GM20000 (cell line): ENCODE results near the gene PPFIA1.

ENCODE experiments used
- DNase-seq: peaks from one replicate; pipeline ENCODE4 v3.0.0; 2012; ENCODE audit warnings: low spot score
- TF ChIP-seq, protein P1 (sequence below): IDR thresholded peaks from 2 replicates; pipeline ENCODE4 v1.5.1; 2012; ENCODE audit warnings: mild to moderate bottlenecking, control low read depth; ENCODE audit errors: extremely low read depth, missing control alignments

PPFIA1 gene

DNA sequence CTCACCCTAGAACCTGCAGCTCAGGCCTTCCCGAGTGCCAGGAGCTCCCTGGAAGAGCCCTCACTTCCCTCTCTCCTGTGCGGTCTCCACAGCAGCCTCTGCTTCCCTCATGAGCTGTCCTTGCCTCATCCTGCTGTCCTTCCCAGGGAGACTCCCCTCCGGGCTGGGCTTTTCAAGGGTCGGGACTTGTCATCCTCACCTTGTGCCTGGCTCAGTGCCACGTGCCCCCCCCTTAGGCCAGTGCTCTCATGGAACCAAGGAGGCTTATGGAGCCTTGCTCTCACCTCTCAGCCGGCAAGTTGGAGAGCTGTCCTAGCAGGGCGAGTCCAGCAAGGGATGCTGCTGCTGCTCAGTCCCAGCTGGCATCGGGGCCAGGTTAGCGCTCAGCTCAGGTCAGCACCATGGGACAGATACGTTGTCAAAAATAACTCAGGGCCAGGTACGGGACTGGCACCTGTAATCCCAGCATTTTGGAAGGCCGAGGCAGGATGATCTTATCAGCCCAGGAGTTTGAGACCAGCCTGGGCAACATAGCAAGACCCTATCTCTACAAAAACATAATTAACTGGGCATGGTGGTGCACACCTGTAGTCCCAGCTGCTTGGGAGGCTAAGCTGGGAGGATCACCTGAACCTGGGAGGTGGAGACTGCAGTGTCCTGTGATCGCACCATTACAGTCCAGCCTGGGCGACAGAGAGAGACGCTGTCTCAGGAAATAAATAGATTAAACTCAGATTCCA lies 141.4 kb downstream of the PPFIA1 start:
- TF ChIP-seq, protein P1, sequence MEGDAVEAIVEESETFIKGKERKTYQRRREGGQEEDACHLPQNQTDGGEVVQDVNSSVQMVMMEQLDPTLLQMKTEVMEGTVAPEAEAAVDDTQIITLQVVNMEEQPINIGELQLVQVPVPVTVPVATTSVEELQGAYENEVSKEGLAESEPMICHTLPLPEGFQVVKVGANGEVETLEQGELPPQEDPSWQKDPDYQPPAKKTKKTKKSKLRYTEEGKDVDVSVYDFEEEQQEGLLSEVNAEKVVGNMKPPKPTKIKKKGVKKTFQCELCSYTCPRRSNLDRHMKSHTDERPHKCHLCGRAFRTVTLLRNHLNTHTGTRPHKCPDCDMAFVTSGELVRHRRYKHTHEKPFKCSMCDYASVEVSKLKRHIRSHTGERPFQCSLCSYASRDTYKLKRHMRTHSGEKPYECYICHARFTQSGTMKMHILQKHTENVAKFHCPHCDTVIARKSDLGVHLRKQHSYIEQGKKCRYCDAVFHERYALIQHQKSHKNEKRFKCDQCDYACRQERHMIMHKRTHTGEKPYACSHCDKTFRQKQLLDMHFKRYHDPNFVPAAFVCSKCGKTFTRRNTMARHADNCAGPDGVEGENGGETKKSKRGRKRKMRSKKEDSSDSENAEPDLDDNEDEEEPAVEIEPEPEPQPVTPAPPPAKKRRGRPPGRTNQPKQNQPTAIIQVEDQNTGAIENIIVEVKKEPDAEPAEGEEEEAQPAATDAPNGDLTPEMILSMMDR, result no peak
- no peak for DNase-seq

DNA sequence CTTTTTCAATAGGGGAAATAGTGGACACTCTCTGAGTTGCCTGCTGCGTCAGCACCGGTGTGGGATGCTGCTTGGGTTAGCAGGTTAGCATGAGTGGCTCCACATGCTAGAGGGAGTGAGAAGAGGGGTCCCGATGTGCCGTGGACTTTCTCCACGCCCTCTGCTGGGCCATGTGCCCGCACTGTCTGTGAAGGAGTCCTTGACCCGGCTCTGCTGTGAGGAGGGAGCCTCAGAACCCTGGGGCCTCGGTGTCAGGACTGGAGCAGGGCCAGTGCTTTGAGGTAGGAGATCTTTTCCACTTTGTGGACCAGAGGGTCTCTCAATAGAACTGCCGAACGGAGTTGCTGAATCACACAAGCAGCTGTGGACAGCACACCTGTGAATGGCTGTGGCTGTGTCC lies 142.7 kb downstream of the PPFIA1 start:
- TF ChIP-seq, protein P1, result no peak
- no peak for DNase-seq

DNA sequence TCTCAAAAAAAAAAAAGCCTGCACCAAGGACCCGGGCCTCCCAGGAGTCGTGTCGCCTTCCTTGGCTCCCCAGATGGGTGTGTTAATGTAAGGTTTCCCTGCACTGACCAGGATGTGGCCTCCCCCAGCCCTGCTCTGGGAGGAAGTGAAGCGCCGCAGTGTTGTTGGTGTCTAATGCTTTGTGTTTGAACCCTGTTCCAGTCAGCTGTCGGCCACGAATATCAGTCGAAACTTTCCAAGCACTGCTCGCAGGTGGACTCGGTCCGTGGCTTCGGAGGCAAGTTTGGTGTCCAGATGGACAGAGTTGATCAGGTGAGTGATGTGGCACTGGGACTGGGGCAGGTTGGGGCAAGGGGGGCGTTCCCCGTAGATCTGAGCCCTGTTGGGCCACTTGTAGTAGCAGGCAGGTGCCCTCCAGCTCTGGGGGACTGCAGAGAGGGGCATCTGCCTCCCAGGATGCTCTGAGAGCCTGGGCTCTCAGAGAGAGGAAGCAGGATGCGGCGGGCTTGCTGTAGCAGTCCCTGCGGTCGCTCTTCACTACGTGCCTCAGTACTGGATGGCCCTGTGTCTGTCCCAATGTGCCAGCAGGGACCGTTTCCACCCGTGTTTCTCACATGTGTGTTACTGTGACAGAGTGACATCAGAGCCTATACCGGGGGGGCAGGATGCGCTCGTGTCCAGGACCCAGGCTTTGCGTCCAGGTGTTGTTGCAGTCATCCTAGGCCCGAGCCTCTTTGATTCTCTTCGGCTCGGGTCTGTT lies 144.0 kb downstream of the PPFIA1 start:
- TF ChIP-seq, protein P1, result no peak
- no peak for DNase-seq

DNA sequence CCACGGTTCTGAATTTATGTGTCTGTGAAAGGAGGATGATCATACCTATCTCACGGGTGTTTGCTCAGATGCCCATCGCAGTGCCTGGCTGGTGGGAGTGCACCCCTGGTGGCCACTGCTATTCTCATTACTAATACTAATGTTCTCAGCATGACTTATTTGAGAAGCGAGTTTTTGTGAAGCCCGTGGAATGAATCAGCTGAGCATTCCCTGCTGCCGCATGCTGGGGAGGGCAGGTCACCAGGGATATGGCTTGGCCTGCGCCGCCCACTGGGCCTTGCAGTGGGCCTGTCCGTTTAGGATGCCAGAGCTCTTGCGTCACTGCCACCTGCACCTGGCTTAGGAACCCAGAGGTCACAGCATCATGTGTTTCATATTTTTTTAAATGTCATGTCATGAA lies 144.7 kb downstream of the PPFIA1 start:
- TF ChIP-seq, protein P1, result no peak
- DNase-seq, result no peak

DNA sequence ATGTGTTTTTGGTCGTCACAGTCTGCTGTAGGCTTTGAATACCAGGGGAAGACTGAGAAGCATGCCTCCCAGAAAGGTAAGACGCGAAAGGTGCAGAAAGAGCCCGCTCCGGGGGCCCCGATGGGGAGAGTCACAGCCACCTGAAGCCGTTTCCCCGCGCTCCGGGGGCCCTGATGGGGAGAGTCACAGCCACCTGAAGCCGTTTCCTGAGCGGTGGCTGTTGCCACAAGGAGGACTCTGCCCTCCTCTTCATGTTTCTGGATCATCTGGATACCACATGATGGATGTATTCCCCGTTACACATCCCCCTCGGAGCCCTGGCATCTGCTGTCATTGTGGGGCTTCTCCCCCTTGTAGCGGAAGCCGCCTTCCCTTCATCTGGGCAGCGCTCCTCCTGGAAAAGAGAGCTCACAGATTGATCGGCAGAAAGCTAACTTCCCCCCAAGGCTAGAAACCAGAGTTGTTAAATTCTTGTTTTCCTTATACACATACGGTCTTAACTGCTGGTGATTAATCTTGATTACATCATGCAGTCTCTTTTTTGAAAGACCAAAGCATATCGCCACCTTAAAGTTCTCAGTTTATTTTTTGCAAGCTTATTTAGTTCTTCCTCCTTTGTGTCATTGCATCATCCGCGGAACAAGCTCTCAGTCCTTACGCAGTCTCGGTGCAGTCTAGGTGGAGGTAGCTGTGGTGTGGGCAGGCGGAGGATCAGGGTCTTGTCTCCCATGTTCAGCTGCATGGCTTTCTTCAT lies 145.3 kb downstream of the PPFIA1 start:
- TF ChIP-seq, protein P1, result no peak
- DNase-seq, result no peak

DNA sequence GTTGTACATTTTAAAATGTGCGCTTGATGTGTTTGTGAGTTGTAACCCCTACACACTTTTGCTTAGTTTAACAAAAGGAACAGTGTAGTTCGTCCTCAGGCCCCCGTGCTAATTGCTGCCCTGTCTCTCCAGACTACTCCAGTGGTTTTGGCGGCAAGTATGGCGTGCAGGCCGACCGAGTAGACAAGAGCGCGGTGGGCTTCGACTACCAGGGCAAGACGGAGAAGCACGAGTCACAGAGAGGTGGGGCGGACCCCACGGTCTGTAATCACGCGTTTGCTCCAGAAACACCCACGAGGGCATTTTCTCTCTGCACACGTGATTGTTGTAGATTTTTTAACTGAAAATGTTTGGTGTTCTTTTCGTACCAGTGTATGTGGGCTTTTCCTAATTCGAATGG lies 146.4 kb downstream of the PPFIA1 start:
- no peak for DNase-seq
- TF ChIP-seq, protein P1, result no peak

DNA sequence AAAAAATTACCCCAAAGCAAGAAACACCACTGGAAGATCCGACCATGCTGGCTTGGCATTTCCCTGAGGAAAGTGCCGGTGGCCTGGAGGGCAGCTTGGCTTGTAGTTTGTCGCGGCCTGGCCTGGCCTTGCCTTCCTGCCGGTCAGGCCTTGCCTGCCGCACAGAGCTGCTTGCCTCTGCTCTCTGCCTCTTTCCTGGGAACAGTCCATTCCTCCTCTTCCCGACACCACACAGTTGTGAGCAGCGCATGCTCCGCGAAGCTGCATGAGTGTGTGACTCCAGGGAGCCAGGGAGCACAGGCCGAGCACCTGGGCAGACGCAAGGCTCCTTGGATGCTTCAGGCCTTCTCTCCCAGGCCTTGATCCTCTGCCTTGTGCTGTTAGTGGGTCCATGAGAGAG lies 147.6 kb downstream of the PPFIA1 start:
- TF ChIP-seq, protein P1, result no peak
- DNase-seq, result no peak
